Naive thymus-derived CD4-positive, alpha-beta T cell (primary cell): Measurements from ENCODE around the gene CAPG. TPM values are rescaled to one million over a fixed set of nuclear protein-coding genes. Genes with fewer than 3 reads are reported as not detected.
A peak's percentile ranks its signal among the peaks of the same experiment; 100 is the strongest.

Experiments used
- ATAC-seq: fragments of 150-1000 bp; cut with Tn5 transposase; 2 replicates; pipeline ENCODE4 v1.10.0; 2021; ENCODE audit warnings: mild to moderate bottlenecking, moderate library complexity
- CTCF ChIA-PET: fragments of 350-600 bp; sonication (Branson Sonifier 250); formaldehyde crosslinking; loops from one replicate; lab custom pipeline; 2021; ENCODE audit warnings: antibody characterized with exemption; lab: Charles Lee
- POLR2A ChIA-PET: fragments of 350-600 bp; sonication (Branson Sonifier 250); formaldehyde crosslinking; loops from one replicate; lab custom pipeline; 2021; ENCODE audit warnings: antibody characterized with exemption, inconsistent platforms; lab: Charles Lee
- DNase-seq, 9 donors: peaks; one replicate each; pipeline versions ENCODE4 v3.0.0 to v3.0.0-alpha.2; 2020 to 2022; ENCODE audit warnings: mixed read lengths in 1 of 9
- H3K27ac ChIP-seq: one replicate; pipeline ENCODE4 v1.7.0; 2013; ENCODE audit warnings: mild to moderate bottlenecking, low read depth, low read length, moderate library complexity
- H3K27me3 ChIP-seq, 2 donors: one replicate each; pipeline ENCODE4 v1.7.0; 2013; ENCODE audit warnings: low read length in 2 of 2, mild to moderate bottlenecking in 2 of 2, moderate library complexity in 2 of 2; ENCODE audit not compliant: control insufficient read depth in 2 of 2, insufficient read depth in 2 of 2
- H3K36me3 ChIP-seq, 3 experiments: 1 replicate in 2 of 3; 2 replicates in 1 of 3; pipeline ENCODE4 v1.7.0; 2013; ENCODE audit warnings: low read length in 3 of 3, mild to moderate bottlenecking in 3 of 3, moderate library complexity in 1 of 3; ENCODE audit not compliant: insufficient read depth in 3 of 3, control insufficient read depth in 2 of 3
- H3K4me1 ChIP-seq, 2 donors: one replicate each; pipeline ENCODE4 v1.7.0; 2013; ENCODE audit warnings: low read length in 2 of 2, mild to moderate bottlenecking in 2 of 2, moderate library complexity in 1 of 2; ENCODE audit not compliant: control insufficient read depth in 2 of 2, insufficient read depth in 2 of 2
- H3K4me3 ChIP-seq: 2 replicates; pipeline ENCODE4 v1.7.0; 2013; ENCODE audit warnings: mild to moderate bottlenecking, low read length
- H3K9me3 ChIP-seq, 3 experiments: 1 replicate in 2 of 3; 2 replicates in 1 of 3; pipeline ENCODE4 v1.7.0; 2013; ENCODE audit warnings: low read length in 3 of 3; ENCODE audit not compliant: control insufficient read depth in 2 of 3
- H3K27ac Mint-ChIP-seq, 9 donors: one replicate each; pipeline ENCODE4 v1.8.0; 2020 to 2022; ENCODE audit warnings: mixed read lengths in 9 of 9, mild to moderate bottlenecking in 8 of 9, moderate library complexity in 5 of 9, inconsistent platforms in 2 of 9
- H3K27me3 Mint-ChIP-seq, 5 donors: one replicate each; pipeline ENCODE4 v1.8.0; 2021 to 2022; ENCODE audit warnings: mixed read lengths in 5 of 5, mild to moderate bottlenecking in 1 of 5
- H3K36me3 Mint-ChIP-seq, 5 donors: one replicate each; pipeline ENCODE4 v1.8.0; 2020 to 2022; ENCODE audit warnings: mixed read lengths in 5 of 5, mild to moderate bottlenecking in 3 of 5, inconsistent platforms in 1 of 5
- H3K4me1 Mint-ChIP-seq, 7 donors: one replicate each; pipeline ENCODE4 v1.8.0; 2020 to 2022; ENCODE audit warnings: mixed read lengths in 7 of 7, mild to moderate bottlenecking in 3 of 7, inconsistent platforms in 1 of 7
- H3K4me3 Mint-ChIP-seq, 10 donors: one replicate each; pipeline ENCODE4 v1.8.0; 2020 to 2022; ENCODE audit warnings: mild to moderate bottlenecking in 10 of 10, mixed read lengths in 10 of 10, moderate library complexity in 6 of 10, inconsistent platforms in 2 of 10
- H3K9me3 Mint-ChIP-seq, 11 donors: one replicate each; pipeline ENCODE4 v1.8.0; 2020 to 2022; ENCODE audit warnings: mixed read lengths in 11 of 11, mild to moderate bottlenecking in 4 of 11, inconsistent platforms in 1 of 11, moderate library complexity in 1 of 11
- intact Hi-C, 2 donors: fragments of 100-400 bp; cut with micrococcal nuclease; formaldehyde crosslinking; loops; one replicate each; pipeline ENCODE4 v1.15.1; 2023
- polyA plus RNA-seq, 2 donors: library from polyadenylated mRNA; unstranded; fragments of 300-500 nt; fragmentation: Illumina TruSeq; gene quantifications; one replicate each; pipeline ENCODE4 v1.2.3, GENCODE V29; 2021
- total RNA-seq, 6 experiments: library from RNA in 5 of 6; stranded (reverse) in 5 of 6; gene quantifications; 1 replicate in 5 of 6; 2 replicates in 1 of 6; pipeline ENCODE4 v1.2.3 and lab custom pipeline; 2021 to 2026

CAPG gene
- total and polyA plus RNA-seq, 7 experiments from 2014 or later, result 12.9 to 265 (median 34.3) TPM

DNA sequence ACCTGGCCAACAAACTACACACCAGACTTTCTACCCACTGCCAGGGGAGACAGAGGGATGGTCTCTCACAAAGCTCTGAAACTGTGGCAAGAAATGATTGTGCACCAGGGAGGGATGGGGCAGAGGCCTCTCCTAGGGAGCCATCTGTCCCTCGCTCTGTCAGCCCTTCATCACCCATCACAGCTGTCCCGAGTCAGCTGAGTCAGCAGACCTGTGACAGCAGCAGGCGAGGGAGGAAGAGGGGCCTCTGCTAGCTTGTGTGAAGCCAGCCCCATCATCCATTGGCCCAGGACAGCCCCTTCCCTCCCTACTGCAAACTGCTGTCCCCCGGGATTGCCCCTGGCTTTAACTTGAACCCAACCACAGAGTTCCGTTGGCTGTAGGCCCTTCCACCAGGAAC lies 13.4 kb upstream of the CAPG start:
- Mint-ChIP-seq H3K9me3 (peaks cover 0 to 2% (median 0%) of the 10 kb centered on the region in 11 donors), H3K27ac (no peak overlapping the region), H3K27me3 (no peaks in the 10 kb centered on the region), H3K36me3 (no peaks in the 10 kb centered on the region), H3K4me1 (peaks cover 14 to 24% (median 16%) of the 10 kb centered on the region in 7 donors), H3K4me3 (no peak overlapping the region)
- Histone ChIP-seq H3K9me3 (no peaks in the 10 kb centered on the region), H3K27ac (no peak overlapping the region), H3K4me1 (peaks cover 16 to 18% of the 10 kb centered on the region in 2 donors), H3K36me3 (peaks cover 0 to 1% (median 0%) of the 10 kb centered on the region in 3 experiments), H3K4me3 (no peak overlapping the region), H3K27me3 (no peaks in the 10 kb centered on the region)
- intact Hi-C loops, result loop anchor here in 1 of 2 donors (5.0 kb wide), 2 partner anchors 214 to 684 kb away; partner anchors contain the start of genes POLR1A and PTCD3
- CTCF ChIA-PET, result interaction anchor here (0.6 to 3.6 kb wide), 3 partner anchors 99 to 128 kb away, joined by 3 to 19 read pairs (median 5); no protein-coding TSS in a partner anchor
- no peak for ATAC-seq
- DNase-seq, result no peak
- POLR2A ChIA-PET, result interaction anchor here (0.7 to 0.9 kb wide), 2 partner anchors 116 to 128 kb away, joined by 3 read pairs; partner anchors contain the start of gene MAT2A

DNA sequence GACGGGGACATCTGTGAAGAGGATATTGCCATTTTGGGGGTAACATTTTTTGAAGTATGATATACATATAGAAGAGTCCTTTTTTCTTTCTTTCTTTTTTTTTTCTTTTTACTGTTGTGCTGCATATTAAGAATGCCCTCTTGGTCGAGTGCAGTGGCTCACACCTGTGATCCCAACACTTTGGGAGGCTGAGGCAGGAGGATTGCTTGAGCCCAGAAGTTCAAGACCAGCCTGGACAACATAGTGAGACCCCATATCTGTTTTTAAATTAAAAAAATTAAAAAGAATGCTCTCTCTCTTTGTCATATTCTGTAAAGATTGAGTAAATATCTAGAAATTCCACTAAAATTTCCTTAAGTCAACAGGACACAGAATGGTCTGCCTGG lies 11.9 kb upstream of the CAPG start:
- Histone ChIP-seq H3K4me3 (no peak overlapping the region), H3K9me3 (no peaks in the 10 kb centered on the region), H3K36me3 (peaks cover 0 to 4% (median 0%) of the 10 kb centered on the region in 3 experiments), H3K27me3 (no peaks in the 10 kb centered on the region), H3K27ac (no peak overlapping the region), H3K4me1 (peaks cover 20 to 22% of the 10 kb centered on the region in 2 donors)
- DNase-seq, result no peak
- Mint-ChIP-seq H3K4me1 (peaks cover 14 to 26% (median 16%) of the 10 kb centered on the region in 7 donors), H3K27ac (peak overlapping the region in 3 of 9 donors; percentile 32 to 71 (median 68)), H3K4me3 (no peak overlapping the region), H3K36me3 (no peaks in the 10 kb centered on the region), H3K27me3 (no peaks in the 10 kb centered on the region), H3K9me3 (peaks cover 0 to 2% (median 0%) of the 10 kb centered on the region in 11 donors)
- no peak for ATAC-seq
- POLR2A ChIA-PET, result interaction anchor here (0.7 to 5.0 kb wide), 5 partner anchors 16 to 129 kb away, joined by 3 to 74 read pairs (median 7); partner anchors contain the start of gene MAT2A
- CTCF ChIA-PET, result interaction anchor here (1.1 to 5.9 kb wide), 9 partner anchors 9 to 134 kb away, joined by 3 to 163 read pairs (median 5); no protein-coding TSS in a partner anchor
- intact Hi-C loops, result loop anchor here in 1 of 2 donors (5.0 kb wide), 2 partner anchors 215 to 685 kb away; partner anchors contain the start of genes POLR1A and PTCD3

- H3K4me1 Mint-ChIP-seq, result peaks cover 14 to 26% (median 16%) of the 10 kb centered on the region in 7 donors
- no peak for ATAC-seq
- Histone ChIP-seq H3K36me3 (peaks cover 0 to 4% (median 0%) of the 10 kb centered on the region in 3 experiments), H3K9me3 (no peaks in the 10 kb centered on the region), H3K27ac (no peak overlapping the region), H3K27me3 (no peaks in the 10 kb centered on the region), H3K4me1 (peaks cover 20 to 22% of the 10 kb centered on the region in 2 donors), H3K4me3 (no peak overlapping the region)
- DNase-seq, result no peak
- H3K27ac Mint-ChIP-seq, result peak overlapping the region in 6 of 9 donors; percentile 5 to 85 (median 50)
- H3K9me3 Mint-ChIP-seq, result peaks cover 0 to 2% (median 0%) of the 10 kb centered on the region in 11 donors
- ChIA-PET CTCF (interaction anchor here (0.7 to 5.9 kb wide), 12 partner anchors 10 to 288 kb away, joined by 3 to 163 read pairs (median 6); no protein-coding TSS in a partner anchor), POLR2A (interaction anchor here (0.7 to 5.0 kb wide), 5 partner anchors 16 to 130 kb away, joined by 3 to 74 read pairs (median 7); partner anchors contain the start of gene MAT2A)
- peak overlapping the region in 2 of 10 donors; percentile 5 to 63 for H3K4me3 Mint-ChIP-seq
- no peaks in the 10 kb centered on the region for H3K36me3 Mint-ChIP-seq
- H3K27me3 Mint-ChIP-seq, result no peaks in the 10 kb centered on the region
- intact Hi-C loops, result loop anchor here in 1 of 2 donors (5.0 kb wide), 2 partner anchors 216 to 686 kb away; partner anchors contain the start of genes POLR1A and PTCD3
These were observed 11.3 kb upstream of the CAPG start for GRCh38 chr2:85421260-85422071.

- no peaks in the 10 kb centered on the region for H3K36me3 Mint-ChIP-seq
- H3K27ac ChIP-seq, result peak overlapping the region; percentile 23
- peaks cover 20 to 22% of the 10 kb centered on the region in 2 donors for H3K4me1 ChIP-seq
- H3K27ac Mint-ChIP-seq, result peak overlapping the region; percentile 38 to 100 (median 85)
- ChIA-PET CTCF (interaction anchor here (0.7 to 5.9 kb wide), 17 partner anchors 10 to 289 kb away, joined by 3 to 163 read pairs (median 5); partner anchors contain the start of genes ELMOD3, MAT2A and RETSAT), POLR2A (interaction anchor here (0.6 to 5.0 kb wide), 11 partner anchors 17 to 305 kb away, joined by 3 to 74 read pairs (median 7); partner anchors contain the start of genes ELMOD3, MAT2A, RETSAT and USP39)
- intact Hi-C loops, result loop anchor here (1.0 to 5.0 kb wide), 8 partner anchors 17 to 687 kb away; partner anchors contain the start of genes POLR1A (in 1 of the 2), PTCD3 (in 1 of the 2) and USP39 (in 1 of the 2)
- H3K27me3 ChIP-seq, result no peaks in the 10 kb centered on the region
- H3K4me3 ChIP-seq, result peak overlapping the region; percentile 22
- H3K27me3 Mint-ChIP-seq, result no peaks in the 10 kb centered on the region
- H3K4me3 Mint-ChIP-seq, result peak overlapping the region; percentile 60 to 96 (median 76)
- ATAC-seq, result peak; percentile 88
- H3K36me3 ChIP-seq, result peaks cover 0 to 4% (median 0%) of the 10 kb centered on the region in 3 experiments
- DNase-seq, result peak; percentile 73 to 96 (median 83)
- peaks cover 14 to 26% (median 16%) of the 10 kb centered on the region in 7 donors for H3K4me1 Mint-ChIP-seq
- no peaks in the 10 kb centered on the region for H3K9me3 ChIP-seq
- H3K9me3 Mint-ChIP-seq, result peaks cover 0 to 2% (median 0%) of the 10 kb centered on the region in 11 donors
These were observed 10.5 kb upstream of the CAPG start for GRCh38 chr2:85420536-85421259.

DNA sequence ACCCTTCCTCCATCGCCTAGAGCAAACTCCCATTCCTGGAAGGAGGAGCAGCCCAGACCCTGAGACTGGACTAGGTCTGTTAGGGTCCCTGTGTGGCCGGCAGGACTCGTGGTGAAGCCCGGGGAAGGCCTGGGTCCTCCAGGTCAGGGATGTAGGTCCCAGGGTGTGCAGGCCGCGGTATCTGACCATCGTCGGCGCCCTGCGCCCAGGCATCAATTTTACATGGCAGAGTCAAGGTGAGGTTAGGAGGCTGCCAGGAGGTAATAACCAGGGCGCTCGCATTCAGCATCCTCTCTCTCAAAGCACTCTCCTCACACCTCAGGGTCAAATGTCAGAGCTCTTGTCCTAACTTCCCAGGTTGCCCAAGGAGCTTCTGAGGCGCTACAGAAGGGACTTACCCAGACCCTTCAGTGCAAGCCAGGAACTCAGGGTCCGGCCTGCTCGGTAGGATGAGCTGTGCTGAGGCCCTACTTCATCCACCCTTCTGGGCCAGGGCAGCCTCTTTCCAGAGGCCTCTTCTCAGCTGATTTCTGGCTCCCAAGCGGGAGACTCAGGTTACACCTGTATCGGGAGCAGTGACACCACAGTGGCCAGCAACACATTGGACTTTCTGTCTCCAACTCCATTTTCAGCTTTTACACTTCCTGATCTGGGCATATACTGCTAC lies 9.0 kb upstream of the CAPG start:
- Histone ChIP-seq H3K27me3 (no peaks in the 10 kb centered on the region), H3K4me3 (peak overlapping the region; percentile 83), H3K27ac (peak overlapping the region; percentile 85), H3K4me1 (peaks cover 20 to 22% of the 10 kb centered on the region in 2 donors), H3K9me3 (no peaks in the 10 kb centered on the region), H3K36me3 (peaks cover 0 to 4% (median 0%) of the 10 kb centered on the region in 3 experiments)
- H3K4me1 Mint-ChIP-seq, result peaks cover 14 to 39% (median 21%) of the 10 kb centered on the region in 7 donors
- DNase-seq (no peak), ATAC-seq (no peak)
- intact Hi-C loops, result loop anchor here (2.0 to 10.0 kb wide), 2 partner anchors 142 to 776 kb away; partner anchors contain the start of genes GGCX (in 1 of the 2), IMMT (in 1 of the 2) and MRPL35 (in 1 of the 2)
- ChIA-PET CTCF (interaction anchor here (0.6 to 5.9 kb wide), 16 partner anchors 8 to 287 kb away, joined by 3 to 163 read pairs (median 4); partner anchors contain the start of gene MAT2A), POLR2A (interaction anchor here (0.7 to 5.0 kb wide), 19 partner anchors 10 to 193 kb away, joined by 3 to 74 read pairs (median 8); partner anchors contain the start of genes C2orf68, ELMOD3, GGCX and MAT2A)
- no peaks in the 10 kb centered on the region for H3K27me3 Mint-ChIP-seq
- peaks cover 0 to 2% (median 0%) of the 10 kb centered on the region in 11 donors for H3K9me3 Mint-ChIP-seq
- H3K4me3 Mint-ChIP-seq, result peak overlapping the region; percentile 86 to 100 (median 96)
- no peaks in the 10 kb centered on the region for H3K36me3 Mint-ChIP-seq
- peak overlapping the region; percentile 61 to 100 (median 95) for H3K27ac Mint-ChIP-seq
